HEK293 (cell line): ENCODE measurements around the gene CREBBP.

Source experiments
- CTCF ChIA-PET: fragments of 350-600 bp; formaldehyde crosslinking; extraction: SDS; loops from one replicate; lab custom pipeline; 2021; ENCODE audit warnings: antibody characterized with exemption; lab: Yijun Ruan, JAX
- POLR2A ChIA-PET: fragments of 300-600 bp; formaldehyde crosslinking; extraction: SDS; loops from one replicate; lab custom pipeline; 2020; ENCODE audit warnings: antibody characterized with exemption, inconsistent platforms; lab: Yijun Ruan, JAX
- H3K27ac ChIP-seq: fragments of 200-500 bp; sonication (Bioruptor generic); 2 replicates; pipeline ENCODE4 v1.5.1; 2014; ENCODE audit warnings: low read depth, low read length, control low read depth, inconsistent platforms; ENCODE audit errors: extremely low read depth
- H3K36me3 ChIP-seq, 2 experiments: fragments of 200-500 bp in 1 of 2; sonication (Bioruptor generic) in 1 of 2; 1 replicate in 1 of 2; 2 replicates in 1 of 2; pipeline ENCODE4 v1.5.1; 2014 to 2017; ENCODE audit warnings: inconsistent platforms in 2 of 2, low read length in 2 of 2; ENCODE audit not compliant: control insufficient read depth in 2 of 2, insufficient read depth in 1 of 2
- H3K4me1 ChIP-seq: fragments of 200-500 bp; sonication (Bioruptor generic); 2 replicates; pipeline ENCODE4 v1.5.1; 2014; ENCODE audit warnings: mild to moderate bottlenecking, low read length, inconsistent platforms; ENCODE audit not compliant: control insufficient read depth, insufficient read depth
- H3K4me3 ChIP-seq: 2 replicates; pipeline ENCODE4 v1.5.1; 2011; ENCODE audit warnings: low read depth, mild to moderate bottlenecking, control low read depth, low read length, moderate library complexity
- H3K9me3 ChIP-seq: fragments of 200-500 bp; sonication (Bioruptor generic); 2 replicates; pipeline ENCODE4 v1.5.1; 2014; ENCODE audit warnings: low read depth, low read length, inconsistent platforms; ENCODE audit not compliant: control insufficient read depth, insufficient read depth
- ELK4 ChIP-seq: IDR thresholded peaks from 2 replicates; pipeline ENCODE4 v1.6.1; 2011; ENCODE audit warnings: mild to moderate bottlenecking, low read depth, low read length, borderline replicate concordance
- PRDM4 ChIP-seq: fragments of 450-650 bp; formaldehyde crosslinking; IDR thresholded peaks from 2 replicates; pipeline ENCODE4 v1.5.1; 2017; ENCODE audit warnings: missing biosample characterization, missing genetic modification characterization
- PRDM6 ChIP-seq: fragments of 450-650 bp; formaldehyde crosslinking; IDR thresholded peaks from 2 replicates; pipeline ENCODE4 v1.5.1; 2017; ENCODE audit warnings: missing biosample characterization, missing genetic modification characterization
- WT1 ChIP-seq: fragments of 450-650 bp; formaldehyde crosslinking; IDR thresholded peaks from 2 replicates; pipeline ENCODE4 v1.5.1; 2016; ENCODE audit warnings: missing biosample characterization, missing genetic modification characterization
- YY2 ChIP-seq: fragments of 450-650 bp; formaldehyde crosslinking; IDR thresholded peaks from 2 replicates; pipeline ENCODE4 v1.5.1; 2016; ENCODE audit warnings: missing biosample characterization, missing genetic modification characterization
- ZNF121 ChIP-seq: fragments of 450-650 bp; formaldehyde crosslinking; IDR thresholded peaks from 2 replicates; pipeline ENCODE4 v1.5.1; 2016; ENCODE audit warnings: missing biosample characterization, missing genetic modification characterization
- ZNF23 ChIP-seq: fragments of 450-650 bp; formaldehyde crosslinking; IDR thresholded peaks from 2 replicates; pipeline ENCODE4 v1.5.1; 2016; ENCODE audit warnings: missing biosample characterization, missing genetic modification characterization, borderline replicate concordance
- ZNF488 ChIP-seq: fragments of 450-650 bp; formaldehyde crosslinking; IDR thresholded peaks from 2 replicates; pipeline ENCODE4 v1.5.1; 2016; ENCODE audit warnings: missing biosample characterization, missing genetic modification characterization
- ZNF558 ChIP-seq: fragments of 450-650 bp; formaldehyde crosslinking; IDR thresholded peaks from 2 replicates; pipeline ENCODE4 v1.5.1; 2016; ENCODE audit warnings: missing biosample characterization, missing genetic modification characterization
- ZNF677 ChIP-seq: fragments of 450-650 bp; IDR thresholded peaks from 2 replicates; pipeline ENCODE4 v1.5.0; 2018; ENCODE audit warnings: missing biosample characterization, mild to moderate bottlenecking, missing genetic modification characterization, moderate library complexity
- ZNF76 ChIP-seq: fragments of 450-650 bp; formaldehyde crosslinking; IDR thresholded peaks from 2 replicates; pipeline ENCODE4; 2016; ENCODE audit warnings: low read depth, missing biosample characterization, missing genetic modification characterization, borderline replicate concordance
- TF ChIP-seq, protein P1 (sequence below): fragments of 450-650 bp; formaldehyde crosslinking; IDR thresholded peaks from 2 replicates; pipeline ENCODE4 v1.5.1; 2017; ENCODE audit warnings: missing biosample characterization, mild to moderate bottlenecking, missing genetic modification characterization, moderate library complexity

Gene CREBBP

GRCh38 chr16:3816326-3816725 is 64.2 kb downstream of the CREBBP start:
- CTCF ChIA-PET = interaction anchor here (0.6 to 0.7 kb wide), 2 partner anchors 472 to 793 kb away, joined by 3 read pairs; no protein-coding TSS in a partner anchor
- Histone ChIP-seq H3K27ac (no peak overlapping the region), H3K4me3 (no peak overlapping the region), H3K4me1 (peaks cover 26% of the 10 kb centered on the region), H3K9me3 (no peaks in the 10 kb centered on the region), H3K36me3 (no peaks in the 10 kb centered on the region)
- TF ChIP-seq ZNF23 (tag by site-specific recombination) (no peak), ELK4 (no peak)
- POLR2A ChIA-PET = no interaction called here

DNA sequence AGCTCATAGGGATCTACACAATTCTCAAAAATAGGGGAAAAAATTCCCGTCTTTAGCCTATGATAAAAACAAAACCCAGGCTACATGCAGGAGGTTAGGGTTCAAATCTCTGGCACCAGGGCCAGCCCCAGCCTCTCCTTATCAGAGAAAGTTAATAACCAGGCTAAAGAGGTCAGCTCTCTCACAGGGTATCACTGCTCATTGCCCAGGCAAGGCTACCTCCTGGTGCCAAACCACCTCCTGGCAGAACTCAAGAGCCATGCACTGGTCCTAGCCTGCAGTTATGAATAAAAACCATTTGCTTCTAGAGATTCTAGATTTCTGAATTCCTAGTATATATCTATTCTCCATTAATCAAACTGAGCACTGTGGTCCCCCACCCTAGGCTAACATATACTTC is 65.8 kb downstream of the CREBBP start:
- Histone ChIP-seq H3K27ac (no peak overlapping the region), H3K4me1 (peaks cover 16% of the 10 kb centered on the region), H3K36me3 (peaks cover 0 to 10% of the 10 kb centered on the region in 2 experiments; a peak in 1 of 3 replicates), H3K9me3 (no peaks in the 10 kb centered on the region), H3K4me3 (no peak overlapping the region)
- CTCF ChIA-PET = no interaction called here
- no peak for TF ChIP-seq WT1
- TF ChIP-seq ZNF677 (tag by site-specific recombination) = no peak
- no peak for TF ChIP-seq ELK4
- TF ChIP-seq PRDM4 (tag by site-specific recombination) = no peak
- no peak for TF ChIP-seq PRDM6 (tag by site-specific recombination)
- TF ChIP-seq, protein P1, sequence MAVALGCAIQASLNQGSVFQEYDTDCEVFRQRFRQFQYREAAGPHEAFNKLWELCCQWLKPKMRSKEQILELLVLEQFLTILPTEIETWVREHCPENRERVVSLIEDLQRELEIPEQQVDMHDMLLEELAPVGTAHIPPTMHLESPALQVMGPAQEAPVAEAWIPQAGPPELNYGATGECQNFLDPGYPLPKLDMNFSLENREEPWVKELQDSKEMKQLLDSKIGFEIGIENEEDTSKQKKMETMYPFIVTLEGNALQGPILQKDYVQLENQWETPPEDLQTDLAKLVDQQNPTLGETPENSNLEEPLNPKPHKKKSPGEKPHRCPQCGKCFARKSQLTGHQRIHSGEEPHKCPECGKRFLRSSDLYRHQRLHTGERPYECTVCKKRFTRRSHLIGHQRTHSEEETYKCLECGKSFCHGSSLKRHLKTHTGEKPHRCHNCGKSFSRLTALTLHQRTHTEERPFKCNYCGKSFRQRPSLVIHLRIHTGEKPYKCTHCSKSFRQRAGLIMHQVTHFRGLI (tag by site-specific recombination) = no peak
- TF ChIP-seq ZNF558 = no peak
- no peak for TF ChIP-seq ZNF76 (tag by site-specific recombination)
- no peak for TF ChIP-seq ZNF121 (tag by site-specific recombination)
- no peak for TF ChIP-seq YY2 (tag by site-specific recombination)
- no peak for TF ChIP-seq ZNF488 (tag by site-specific recombination)
- POLR2A ChIA-PET = no interaction called here
